NB4 (cell line): ENCODE data around the gene TBXT.

ENCODE experiments used
- CTCF ChIP-seq: IDR thresholded peaks from one replicate; pipeline ENCODE4 v1.5.1; 2012; ENCODE audit warnings: low read depth, low read length
- MYC ChIP-seq: IDR thresholded peaks from 2 replicates; pipeline ENCODE4 v1.6.1; 2011; ENCODE audit warnings: low read depth, low read length

GRCh38 chr6:166151798-166152197, 15.9 kb downstream of the TBXT start:
- no peak for TF ChIP-seq CTCF
- TF ChIP-seq MYC = no peak
